Activated CD8-positive, alpha-beta T cell treated with anti-CD3 and anti-CD28 coated beads for 36 hours (primary cell): Measurements from ENCODE around the gene OPRM1. TPM values are rescaled to one million over a fixed set of nuclear protein-coding genes. Genes with fewer than 3 reads are reported as not detected.

ENCODE experiments used
- ATAC-seq: fragments of 200-7000 bp; cut with Tn5 transposase; one replicate; pipeline ENCODE4 v1.10.0; 2021; ENCODE audit warnings: mild to moderate bottlenecking, moderate library complexity
- CTCF ChIA-PET: fragments of 350-600 bp; sonication (Branson Sonifier 250); formaldehyde crosslinking; loops from one replicate; lab custom pipeline; 2021; ENCODE audit warnings: antibody characterized with exemption; lab: Charles Lee
- POLR2A ChIA-PET: fragments of 350-600 bp; sonication (Branson Sonifier 250); formaldehyde crosslinking; loops from one replicate; lab custom pipeline; 2021; ENCODE audit warnings: antibody characterized with exemption; lab: Charles Lee
- DNase-seq: peaks from one replicate; pipeline ENCODE4 v3.0.0-alpha.2; 2020
- H3K27ac Mint-ChIP-seq: one replicate; pipeline ENCODE4 v1.8.0; 2021; ENCODE audit warnings: mild to moderate bottlenecking, mixed read lengths
- H3K27me3 Mint-ChIP-seq: one replicate; pipeline ENCODE4 v1.8.0; 2021; ENCODE audit warnings: mixed read lengths
- H3K36me3 Mint-ChIP-seq: one replicate; pipeline ENCODE4 v1.8.0; 2021; ENCODE audit warnings: low read depth, mixed read lengths
- H3K4me1 Mint-ChIP-seq: one replicate; pipeline ENCODE4 v1.8.0; 2021; ENCODE audit warnings: low read depth, mixed read lengths
- H3K4me3 Mint-ChIP-seq: one replicate; pipeline ENCODE4 v1.8.0; 2021; ENCODE audit warnings: mild to moderate bottlenecking, moderate library complexity, mixed read lengths
- H3K9me3 Mint-ChIP-seq: one replicate; pipeline ENCODE4 v1.8.0; 2021; ENCODE audit warnings: mixed read lengths
- CTCF ChIP-seq: fragments of 200-600 bp; IDR thresholded peaks from one replicate; pipeline ENCODE4 v1.8.0; 2022; ENCODE audit warnings: antibody characterized with exemption, mild to moderate bottlenecking
- intact Hi-C: fragments of 100-400 bp; cut with micrococcal nuclease; formaldehyde crosslinking; loops from one replicate; pipeline ENCODE4 v1.10.0; 2022
- total RNA-seq, 2 experiments: library from RNA; stranded (reverse); gene quantifications; one replicate each; pipeline ENCODE4 v1.2.3, GENCODE V29; 2021

OPRM1 gene
- total RNA-seq, 2 experiments from 2014 or later, result not detected

GRCh38 chr6:154122195-154122925, 83.3 kb downstream of the OPRM1 start:
- ATAC-seq (no peak), DNase-seq (no peak)
- H3K27ac Mint-ChIP-seq, result no peak overlapping the region
- POLR2A ChIA-PET, result no interaction called here
- no peak for TF ChIP-seq CTCF
- intact Hi-C loops, result no loop called here
- H3K4me3 Mint-ChIP-seq, result no peak overlapping the region
- H3K27me3 Mint-ChIP-seq, result peaks cover 4% of the 10 kb centered on the region
- no peaks in the 10 kb centered on the region for H3K9me3 Mint-ChIP-seq
- CTCF ChIA-PET, result no interaction called here
- H3K4me1 Mint-ChIP-seq, result peaks cover 3% of the 10 kb centered on the region
- H3K36me3 Mint-ChIP-seq, result no peaks in the 10 kb centered on the region

- Mint-ChIP-seq H3K9me3 (no peaks in the 10 kb centered on the region), H3K4me3 (no peak overlapping the region), H3K27me3 (peaks cover 4% of the 10 kb centered on the region), H3K4me1 (peaks cover 3% of the 10 kb centered on the region), H3K27ac (no peak overlapping the region), H3K36me3 (no peaks in the 10 kb centered on the region)
- ATAC-seq (no peak), DNase-seq (no peak)
- TF ChIP-seq CTCF, result no peak
- CTCF ChIA-PET, result no interaction called here
- POLR2A ChIA-PET, result no interaction called here
- intact Hi-C loops, result no loop called here
Measured at GRCh38 chr6:154123155-154123956, 84.3 kb downstream of the OPRM1 start.

- CTCF ChIA-PET, result interaction anchor here (1.2 kb wide), 1 partner anchor 29 kb away, joined by 3 read pairs; no protein-coding TSS in a partner anchor
- no peak for DNase-seq
- ATAC-seq, result no peak
- Mint-ChIP-seq H3K27ac (no peak overlapping the region), H3K36me3 (no peaks in the 10 kb centered on the region), H3K4me1 (peaks cover 3% of the 10 kb centered on the region), H3K9me3 (no peaks in the 10 kb centered on the region), H3K4me3 (no peak overlapping the region), H3K27me3 (peaks cover 2% of the 10 kb centered on the region)
- POLR2A ChIA-PET, result interaction anchor here (0.6 kb wide), 1 partner anchor 316 kb away, joined by 3 read pairs; no protein-coding TSS in a partner anchor
- intact Hi-C loops, result no loop called here
- TF ChIP-seq CTCF, result no peak
Measured at GRCh38 chr6:154125421-154125820, 86.4 kb downstream of the OPRM1 start.

- no peak overlapping the region for H3K4me3 Mint-ChIP-seq
- H3K9me3 Mint-ChIP-seq, result no peaks in the 10 kb centered on the region
- POLR2A ChIA-PET, result no interaction called here
- no peak overlapping the region for H3K27ac Mint-ChIP-seq
- intact Hi-C loops, result no loop called here
- peaks cover 3% of the 10 kb centered on the region for H3K4me1 Mint-ChIP-seq
- DNase-seq (no peak), ATAC-seq (no peak)
- CTCF ChIA-PET, result no interaction called here
- no peaks in the 10 kb centered on the region for H3K36me3 Mint-ChIP-seq
- TF ChIP-seq CTCF, result no peak
- H3K27me3 Mint-ChIP-seq, result no peaks in the 10 kb centered on the region
Measured at GRCh38 chr6:154127657-154128056, 88.6 kb downstream of the OPRM1 start.
